WTC11 (cell line): ENCODE data around the gene ESR2. TPM values are rescaled to one million over a fixed set of nuclear protein-coding genes. Genes with fewer than 3 reads are reported as not detected.

Experiments used
- ATAC-seq: fragments of 200-7000 bp; cut with Tn5 transposase; 2 replicates; pipeline ENCODE4 v1.10.0; 2021; ENCODE audit warnings: mild to moderate bottlenecking, moderate library complexity
- CTCF ChIA-PET: fragments of 300-600 bp; sonication (Branson Sonifier 250); formaldehyde crosslinking; loops from one replicate; lab custom pipeline; 2021; ENCODE audit warnings: antibody characterized with exemption; lab: Charles Lee
- POLR2A ChIA-PET: fragments of 350-600 bp; sonication (Branson Sonifier 250); formaldehyde crosslinking; loops from one replicate; lab custom pipeline; 2021; ENCODE audit warnings: antibody characterized with exemption; lab: Charles Lee
- DNase-seq: peaks from one replicate; pipeline ENCODE4 v3.0.0; 2021; ENCODE audit warnings: low spot score
- H3K27ac Mint-ChIP-seq: 2 replicates; pipeline ENCODE4 v1.8.0; 2021; ENCODE audit warnings: mixed read lengths
- H3K27me3 Mint-ChIP-seq: 2 replicates; pipeline ENCODE4 v1.8.0; 2021; ENCODE audit warnings: low read depth, mild to moderate bottlenecking, moderate library complexity, mixed read lengths
- H3K36me3 Mint-ChIP-seq: 2 replicates; pipeline ENCODE4 v1.8.0; 2021; ENCODE audit warnings: mixed read lengths
- H3K4me1 Mint-ChIP-seq: 2 replicates; pipeline ENCODE4 v1.8.0; 2022; ENCODE audit warnings: mixed read lengths
- H3K4me3 Mint-ChIP-seq: 2 replicates; pipeline ENCODE4 v1.8.0; 2021; ENCODE audit warnings: mild to moderate bottlenecking, moderate library complexity, mixed read lengths
- H3K9me3 Mint-ChIP-seq: 2 replicates; pipeline ENCODE4 v1.8.0; 2021; ENCODE audit warnings: mixed read lengths
- E2F1 ChIP-seq: sonication (generic); formaldehyde crosslinking; IDR thresholded peaks from 2 replicates; pipeline ENCODE4 v1.8.0; 2022; ENCODE audit warnings: mild to moderate bottlenecking, missing genetic modification reagents
- ELF4 ChIP-seq: sonication (generic); formaldehyde crosslinking; IDR thresholded peaks from 2 replicates; pipeline ENCODE4 v1.8.1; 2022; ENCODE audit warnings: low read depth, mild to moderate bottlenecking, moderate library complexity, missing genetic modification reagents
- ERG ChIP-seq: fragments of 250-450 bp; sonication (Bioruptor Pico); IDR thresholded peaks from 2 replicates; pipeline ENCODE4 v1.8.0; 2021; ENCODE audit warnings: mild to moderate bottlenecking
- ETV6 ChIP-seq: sonication (generic); formaldehyde crosslinking; IDR thresholded peaks from 2 replicates; pipeline ENCODE4 v1.8.1; 2022; ENCODE audit warnings: mild to moderate bottlenecking, missing genetic modification reagents
- FOXJ3 ChIP-seq: sonication (generic); formaldehyde crosslinking; IDR thresholded peaks from 2 replicates; pipeline ENCODE4 v1.9.0; 2021; ENCODE audit warnings: missing genetic modification reagents, mild to moderate bottlenecking, borderline replicate concordance
- GABPB1 ChIP-seq: sonication (generic); formaldehyde crosslinking; IDR thresholded peaks from 2 replicates; pipeline ENCODE4 v1.8.1; 2023; ENCODE audit warnings: mild to moderate bottlenecking, missing genetic modification reagents
- GTF2I ChIP-seq: fragments of 250-450 bp; sonication (Bioruptor Pico); conservative IDR thresholded peaks from 2 replicates; pipeline ENCODE4 v1.4.0; 2021; ENCODE audit warnings: mild to moderate bottlenecking
- JAZF1 ChIP-seq: fragments of 250-450 bp; sonication (Bioruptor Pico); IDR thresholded peaks from 2 replicates; pipeline ENCODE4 v1.9.0; 2021; ENCODE audit warnings: moderate library complexity, mild to moderate bottlenecking, inconsistent platforms
- KAT7 ChIP-seq: sonication (generic); formaldehyde crosslinking; IDR thresholded peaks from 2 replicates; pipeline ENCODE4 v1.8.1; 2023; ENCODE audit warnings: missing genetic modification reagents, mild to moderate bottlenecking, borderline replicate concordance
- STAT6 ChIP-seq: sonication (generic); formaldehyde crosslinking; conservative IDR thresholded peaks from 2 replicates; pipeline ENCODE4 v1.8.1; 2023; ENCODE audit warnings: mild to moderate bottlenecking, low read depth, missing genetic modification reagents, moderate library complexity
- TEAD1 ChIP-seq: sonication (generic); formaldehyde crosslinking; IDR thresholded peaks from 2 replicates; pipeline ENCODE4 v1.8.0; 2022; ENCODE audit warnings: mild to moderate bottlenecking, missing genetic modification reagents
- ZBTB43 ChIP-seq: sonication (generic); formaldehyde crosslinking; IDR thresholded peaks from 2 replicates; pipeline ENCODE4 v1.8.1; 2023; ENCODE audit warnings: mild to moderate bottlenecking, missing genetic modification reagents
- ZMAT4 ChIP-seq: fragments of 250-450 bp; sonication (Bioruptor Pico); IDR thresholded peaks from 2 replicates; pipeline ENCODE4 v1.9.0; 2021; ENCODE audit warnings: mild to moderate bottlenecking
- ZNF219 ChIP-seq: sonication (generic); formaldehyde crosslinking; IDR thresholded peaks from 2 replicates; pipeline ENCODE4 v1.8.0; 2023; ENCODE audit warnings: missing genetic modification reagents, mild to moderate bottlenecking, borderline replicate concordance
- ZNF396 ChIP-seq: fragments of 250-450 bp; sonication (Bioruptor Pico); IDR thresholded peaks from 2 replicates; pipeline ENCODE4 v1.8.0; 2021; ENCODE audit warnings: mild to moderate bottlenecking, moderate library complexity, borderline replicate concordance
- ZNF425 ChIP-seq: fragments of 250-450 bp; sonication (Bioruptor Pico); conservative IDR thresholded peaks from 2 replicates; pipeline ENCODE4 v1.9.0; 2021; ENCODE audit warnings: mild to moderate bottlenecking
- ZNF512 ChIP-seq: sonication (generic); formaldehyde crosslinking; IDR thresholded peaks from 2 replicates; pipeline ENCODE4 v1.8.1; 2022; ENCODE audit warnings: missing genetic modification reagents, borderline replicate concordance
- total RNA-seq: library from RNA; stranded (reverse); gene quantifications from 3 replicates; pipeline ENCODE4 v1.2.3, GENCODE V29; 2021

The ESR2 gene
- total RNA-seq, 1 experiment from 2014 or later, result 0.50 TPM

- CTCF ChIA-PET, result interaction anchor here (2.5 kb wide), 1 partner anchor 55 kb away, joined by 9 read pairs; no protein-coding TSS in a partner anchor
- no peak for ATAC-seq
- H3K9me3 Mint-ChIP-seq, result no peaks in the 10 kb centered on the region
- no peak overlapping the region for H3K4me3 Mint-ChIP-seq
- no peak for TF ChIP-seq ZBTB43 (CRISPR knock-in tag)
- no peak for TF ChIP-seq ETV6
- TF ChIP-seq TEAD1 (CRISPR knock-in tag), result no peak
- TF ChIP-seq FOXJ3 (CRISPR knock-in tag), result no peak
- no peak for TF ChIP-seq GABPB1 (CRISPR knock-in tag)
- TF ChIP-seq ERG, result no peak
- TF ChIP-seq ZMAT4 (CRISPR knock-in tag), result no peak
- TF ChIP-seq E2F1 (CRISPR knock-in tag), result no peak
- TF ChIP-seq GTF2I (CRISPR knock-in tag), result no peak
- no peak for TF ChIP-seq ZNF425 (CRISPR knock-in tag)
- TF ChIP-seq KAT7, result no peak
- TF ChIP-seq STAT6 (CRISPR knock-in tag), result no peak
- TF ChIP-seq ELF4 (CRISPR knock-in tag), result no peak
- no peak for TF ChIP-seq ZNF512 (CRISPR knock-in tag)
- no peak for TF ChIP-seq JAZF1 (CRISPR knock-in tag)
- no peak for TF ChIP-seq ZNF219 (CRISPR knock-in tag)
- no peak for TF ChIP-seq ZNF396
- 0 out of 2 replicates have a peak overlapping the region, but pooled peaks have one; percentile 77 for H3K27ac Mint-ChIP-seq
- peaks cover 7% of the 10 kb centered on the region for H3K36me3 Mint-ChIP-seq
- peaks cover 17% of the 10 kb centered on the region for H3K4me1 Mint-ChIP-seq
- no peak for DNase-seq
- H3K27me3 Mint-ChIP-seq, result no peaks in the 10 kb centered on the region
- POLR2A ChIA-PET, result no interaction called here
Observed at GRCh38 chr14:64115401-64115800, 178.8 kb downstream of the ESR2 start.
